Naive thymus-derived CD4-positive, alpha-beta T cell (primary cell): ENCODE measurements around the gene CNTN4. TPM values are rescaled to one million over a fixed set of nuclear protein-coding genes. Genes with fewer than 3 reads are reported as not detected.

ENCODE experiments used
- ATAC-seq: fragments of 150-1000 bp; cut with Tn5 transposase; 2 replicates; pipeline ENCODE4 v1.10.0; 2021; ENCODE audit warnings: mild to moderate bottlenecking, moderate library complexity
- CTCF ChIA-PET: fragments of 350-600 bp; sonication (Branson Sonifier 250); formaldehyde crosslinking; loops from one replicate; lab custom pipeline; 2021; ENCODE audit warnings: antibody characterized with exemption; lab: Charles Lee
- POLR2A ChIA-PET: fragments of 350-600 bp; sonication (Branson Sonifier 250); formaldehyde crosslinking; loops from one replicate; lab custom pipeline; 2021; ENCODE audit warnings: antibody characterized with exemption, inconsistent platforms; lab: Charles Lee
- DNase-seq, 9 donors: peaks; one replicate each; pipeline versions ENCODE4 v3.0.0 to v3.0.0-alpha.2; 2020 to 2022; ENCODE audit warnings: mixed read lengths in 1 of 9
- H3K27ac ChIP-seq: one replicate; pipeline ENCODE4 v1.7.0; 2013; ENCODE audit warnings: mild to moderate bottlenecking, low read depth, low read length, moderate library complexity
- H3K27me3 ChIP-seq, 2 donors: one replicate each; pipeline ENCODE4 v1.7.0; 2013; ENCODE audit warnings: low read length in 2 of 2, mild to moderate bottlenecking in 2 of 2, moderate library complexity in 2 of 2; ENCODE audit not compliant: control insufficient read depth in 2 of 2, insufficient read depth in 2 of 2
- H3K36me3 ChIP-seq, 3 experiments: 1 replicate in 2 of 3; 2 replicates in 1 of 3; pipeline ENCODE4 v1.7.0; 2013; ENCODE audit warnings: low read length in 3 of 3, mild to moderate bottlenecking in 3 of 3, moderate library complexity in 1 of 3; ENCODE audit not compliant: insufficient read depth in 3 of 3, control insufficient read depth in 2 of 3
- H3K4me1 ChIP-seq, 2 donors: one replicate each; pipeline ENCODE4 v1.7.0; 2013; ENCODE audit warnings: low read length in 2 of 2, mild to moderate bottlenecking in 2 of 2, moderate library complexity in 1 of 2; ENCODE audit not compliant: control insufficient read depth in 2 of 2, insufficient read depth in 2 of 2
- H3K4me3 ChIP-seq: 2 replicates; pipeline ENCODE4 v1.7.0; 2013; ENCODE audit warnings: mild to moderate bottlenecking, low read length
- H3K9me3 ChIP-seq, 3 experiments: 1 replicate in 2 of 3; 2 replicates in 1 of 3; pipeline ENCODE4 v1.7.0; 2013; ENCODE audit warnings: low read length in 3 of 3; ENCODE audit not compliant: control insufficient read depth in 2 of 3
- H3K27ac Mint-ChIP-seq, 9 donors: one replicate each; pipeline ENCODE4 v1.8.0; 2020 to 2022; ENCODE audit warnings: mixed read lengths in 9 of 9, mild to moderate bottlenecking in 8 of 9, moderate library complexity in 5 of 9, inconsistent platforms in 2 of 9
- H3K27me3 Mint-ChIP-seq, 5 donors: one replicate each; pipeline ENCODE4 v1.8.0; 2021 to 2022; ENCODE audit warnings: mixed read lengths in 5 of 5, mild to moderate bottlenecking in 1 of 5
- H3K36me3 Mint-ChIP-seq, 5 donors: one replicate each; pipeline ENCODE4 v1.8.0; 2020 to 2022; ENCODE audit warnings: mixed read lengths in 5 of 5, mild to moderate bottlenecking in 3 of 5, inconsistent platforms in 1 of 5
- H3K4me1 Mint-ChIP-seq, 7 donors: one replicate each; pipeline ENCODE4 v1.8.0; 2020 to 2022; ENCODE audit warnings: mixed read lengths in 7 of 7, mild to moderate bottlenecking in 3 of 7, inconsistent platforms in 1 of 7
- H3K4me3 Mint-ChIP-seq, 10 donors: one replicate each; pipeline ENCODE4 v1.8.0; 2020 to 2022; ENCODE audit warnings: mild to moderate bottlenecking in 10 of 10, mixed read lengths in 10 of 10, moderate library complexity in 6 of 10, inconsistent platforms in 2 of 10
- H3K9me3 Mint-ChIP-seq, 11 donors: one replicate each; pipeline ENCODE4 v1.8.0; 2020 to 2022; ENCODE audit warnings: mixed read lengths in 11 of 11, mild to moderate bottlenecking in 4 of 11, inconsistent platforms in 1 of 11, moderate library complexity in 1 of 11
- intact Hi-C, 2 donors: fragments of 100-400 bp; cut with micrococcal nuclease; formaldehyde crosslinking; loops; one replicate each; pipeline ENCODE4 v1.15.1; 2023
- polyA plus RNA-seq, 2 donors: library from polyadenylated mRNA; unstranded; fragments of 300-500 nt; fragmentation: Illumina TruSeq; gene quantifications; one replicate each; pipeline ENCODE4 v1.2.3, GENCODE V29; 2021
- total RNA-seq, 6 experiments: library from RNA in 5 of 6; stranded (reverse) in 5 of 6; gene quantifications; 1 replicate in 5 of 6; 2 replicates in 1 of 6; pipeline ENCODE4 v1.2.3 and lab custom pipeline; 2021 to 2026

CNTN4 gene
- total and polyA plus RNA-seq, 7 experiments from 2014 or later, result not detected

DNA sequence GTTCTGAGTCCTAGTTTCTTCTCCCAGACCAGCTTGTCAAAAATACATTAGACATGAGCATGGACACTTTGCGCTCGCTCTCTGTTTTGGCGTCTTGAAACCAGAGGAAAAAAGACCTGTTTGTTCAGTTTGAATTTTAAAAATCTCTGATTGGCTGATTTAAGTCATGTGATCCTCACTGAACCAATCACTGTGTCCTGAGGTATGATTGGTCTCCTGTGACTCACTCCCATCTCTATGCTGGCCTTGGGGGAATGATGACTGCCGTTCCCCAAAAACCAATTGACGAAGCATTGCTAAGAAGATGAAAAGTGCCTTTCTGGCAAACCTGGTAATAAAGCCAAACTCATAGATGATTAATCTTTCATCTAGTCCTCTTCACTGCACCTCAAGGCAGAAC lies 755.0 kb downstream of the CNTN4 start:
- no peaks in the 10 kb centered on the region for H3K27me3 ChIP-seq
- ATAC-seq (no peak), DNase-seq (no peak)
- H3K36me3 ChIP-seq, result no peaks in the 10 kb centered on the region
- H3K9me3 ChIP-seq, result no peaks in the 10 kb centered on the region
- ChIA-PET POLR2A (no interaction called here), CTCF (no interaction called here)
- H3K4me1 ChIP-seq, result no peaks in the 10 kb centered on the region
- H3K27ac ChIP-seq, result no peak overlapping the region
- peaks cover 0 to 5% (median 0%) of the 10 kb centered on the region in 5 donors for H3K27me3 Mint-ChIP-seq
- H3K4me3 ChIP-seq, result no peak overlapping the region
- peaks cover 0 to 5% (median 0%) of the 10 kb centered on the region in 7 donors for H3K4me1 Mint-ChIP-seq
- intact Hi-C loops, result no loop called here
- no peak overlapping the region for H3K27ac Mint-ChIP-seq
- H3K36me3 Mint-ChIP-seq, result no peaks in the 10 kb centered on the region
- H3K9me3 Mint-ChIP-seq, result no peaks in the 10 kb centered on the region
- H3K4me3 Mint-ChIP-seq, result no peak overlapping the region

DNA sequence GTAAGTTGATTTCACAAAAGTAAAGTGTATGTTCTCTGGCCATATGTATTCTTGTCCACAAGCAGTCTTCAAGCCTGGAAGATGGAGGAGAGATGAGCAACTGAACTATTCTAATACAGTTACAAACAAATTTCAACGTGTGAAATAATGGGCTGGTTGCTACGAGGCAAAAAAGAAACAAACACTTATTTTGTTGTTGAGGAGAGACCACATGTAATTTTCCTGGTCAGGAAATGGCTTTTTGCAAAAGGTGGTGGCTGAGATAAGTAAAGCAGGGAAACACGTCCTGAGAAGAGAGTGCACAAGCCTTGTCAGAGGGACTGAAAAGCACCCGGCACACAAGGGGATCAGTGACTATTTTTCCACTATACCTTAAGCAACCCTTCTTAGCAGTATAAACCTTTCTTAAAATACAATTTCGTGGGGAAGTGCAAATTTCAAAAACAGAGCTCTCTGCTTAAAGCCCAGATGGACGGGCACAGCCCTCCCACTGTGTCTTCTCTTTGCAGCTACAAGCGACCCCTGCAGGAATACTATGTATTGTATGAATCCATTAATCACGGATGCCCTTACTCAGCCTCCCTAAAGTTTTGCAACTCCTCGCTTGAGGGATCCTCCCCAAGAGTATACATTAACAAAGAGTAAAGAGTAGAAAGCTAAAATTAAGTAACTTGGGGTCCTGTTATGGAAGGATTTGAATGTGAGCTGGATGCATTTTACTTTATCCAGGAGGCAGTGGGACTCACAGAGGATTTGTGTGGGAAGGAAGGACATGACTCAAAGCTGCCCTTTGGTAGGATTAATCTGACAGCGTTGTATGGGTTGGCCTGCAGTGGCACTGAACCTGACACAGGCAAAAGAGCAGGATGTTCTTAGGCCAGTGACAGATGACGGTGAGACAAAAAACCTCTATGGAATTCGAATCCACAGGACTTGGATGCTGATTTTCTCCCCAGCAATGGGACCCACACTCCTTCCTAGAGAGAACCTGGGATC lies 757.8 kb downstream of the CNTN4 start:
- H3K9me3 ChIP-seq, result no peaks in the 10 kb centered on the region
- ChIA-PET CTCF (no interaction called here), POLR2A (no interaction called here)
- no peak overlapping the region for H3K27ac ChIP-seq
- no peaks in the 10 kb centered on the region for H3K27me3 ChIP-seq
- no peak overlapping the region for H3K4me3 ChIP-seq
- DNase-seq (no peak), ATAC-seq (peak; percentile 18)
- H3K27ac Mint-ChIP-seq, result no peak overlapping the region
- no peaks in the 10 kb centered on the region for H3K36me3 ChIP-seq
- intact Hi-C loops, result no loop called here
- H3K9me3 Mint-ChIP-seq, result no peaks in the 10 kb centered on the region
- H3K27me3 Mint-ChIP-seq, result peaks cover 0 to 17% (median 4%) of the 10 kb centered on the region in 5 donors
- H3K4me1 ChIP-seq, result no peaks in the 10 kb centered on the region
- H3K4me3 Mint-ChIP-seq, result no peak overlapping the region
- no peaks in the 10 kb centered on the region for H3K36me3 Mint-ChIP-seq
- H3K4me1 Mint-ChIP-seq, result peaks cover 0 to 5% (median 0%) of the 10 kb centered on the region in 7 donors

DNA sequence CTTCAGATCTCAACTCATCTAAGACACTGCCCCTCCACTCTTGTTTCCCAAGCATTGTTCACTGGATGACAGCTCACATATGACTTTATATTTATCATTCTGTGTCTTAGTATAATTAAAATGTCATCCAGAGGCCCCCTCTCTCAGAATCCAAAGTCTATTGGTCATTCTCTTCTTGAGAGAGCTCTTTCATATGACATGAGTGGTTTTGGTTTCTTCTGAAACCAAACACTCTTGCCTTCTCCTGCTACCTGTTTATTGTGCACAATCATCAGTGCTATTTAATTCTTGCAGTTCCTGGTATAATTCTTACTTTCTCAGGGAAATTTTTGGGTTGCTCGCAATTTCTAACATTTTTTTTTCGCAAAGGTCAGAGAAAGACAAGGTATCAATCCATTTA lies 762.0 kb downstream of the CNTN4 start:
- Mint-ChIP-seq H3K4me3 (no peak overlapping the region), H3K27me3 (peaks cover 0 to 21% (median 4%) of the 10 kb centered on the region in 5 donors), H3K36me3 (no peaks in the 10 kb centered on the region), H3K27ac (no peak overlapping the region), H3K4me1 (peaks cover 0 to 5% (median 0%) of the 10 kb centered on the region in 7 donors), H3K9me3 (no peaks in the 10 kb centered on the region)
- ChIA-PET CTCF (interaction anchor here (0.7 kb wide), 1 partner anchor 51 kb away, joined by 3 read pairs; no protein-coding TSS in a partner anchor), POLR2A (no interaction called here)
- Histone ChIP-seq H3K27me3 (no peaks in the 10 kb centered on the region), H3K4me1 (no peaks in the 10 kb centered on the region), H3K36me3 (no peaks in the 10 kb centered on the region), H3K4me3 (no peak overlapping the region), H3K27ac (no peak overlapping the region), H3K9me3 (no peaks in the 10 kb centered on the region)
- ATAC-seq (no peak), DNase-seq (no peak)
- intact Hi-C loops, result no loop called here

DNA sequence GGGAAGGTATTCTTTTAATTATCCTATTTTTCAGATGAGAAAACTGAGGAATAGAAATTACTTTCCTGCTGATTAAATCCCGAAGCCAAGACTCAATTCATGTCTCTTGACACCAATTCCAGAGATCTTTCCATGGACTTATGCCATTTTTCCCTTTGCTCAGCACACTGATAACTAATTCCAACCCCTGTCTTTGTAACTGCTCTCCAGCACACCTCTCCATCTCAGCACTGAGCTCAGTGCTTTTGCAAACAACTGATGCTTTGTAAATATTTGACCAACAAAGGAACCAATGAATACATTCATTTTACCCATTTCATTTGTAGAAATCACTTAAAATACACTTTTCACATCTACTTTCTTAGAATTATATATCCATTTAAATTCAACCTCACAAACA lies 762.5 kb downstream of the CNTN4 start:
- intact Hi-C loops, result no loop called here
- ChIA-PET CTCF (no interaction called here), POLR2A (no interaction called here)
- DNase-seq (no peak), ATAC-seq (no peak)
- no peaks in the 10 kb centered on the region for H3K36me3 ChIP-seq
- no peaks in the 10 kb centered on the region for H3K9me3 Mint-ChIP-seq
- no peaks in the 10 kb centered on the region for H3K4me1 ChIP-seq
- no peaks in the 10 kb centered on the region for H3K36me3 Mint-ChIP-seq
- no peak overlapping the region for H3K4me3 Mint-ChIP-seq
- H3K27me3 ChIP-seq, result no peaks in the 10 kb centered on the region
- no peaks in the 10 kb centered on the region for H3K9me3 ChIP-seq
- no peak overlapping the region for H3K27ac ChIP-seq
- peaks cover 0 to 3% (median 0%) of the 10 kb centered on the region in 7 donors for H3K4me1 Mint-ChIP-seq
- no peak overlapping the region for H3K27ac Mint-ChIP-seq
- H3K4me3 ChIP-seq, result no peak overlapping the region
- H3K27me3 Mint-ChIP-seq, result peaks cover 0 to 21% (median 4%) of the 10 kb centered on the region in 5 donors

DNA sequence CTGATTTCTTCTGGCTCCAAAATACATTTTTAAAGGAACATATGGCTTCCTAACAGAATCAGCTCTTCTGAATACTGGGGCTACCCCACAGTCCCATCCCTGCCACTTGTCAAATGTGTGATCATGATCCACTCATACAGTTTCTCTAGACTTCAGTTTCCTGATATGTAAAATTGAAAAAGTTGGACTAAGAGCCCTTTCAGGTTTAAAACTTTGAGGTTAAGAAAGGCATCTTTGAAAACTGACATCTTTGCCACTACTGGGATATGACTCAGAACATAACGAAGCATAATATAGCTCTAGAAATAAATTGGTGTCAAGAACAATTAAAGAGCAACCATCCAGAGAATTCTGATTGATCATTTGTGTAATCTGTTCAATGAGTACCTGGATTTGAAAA lies 763.3 kb downstream of the CNTN4 start:
- ChIA-PET POLR2A (no interaction called here), CTCF (no interaction called here)
- Mint-ChIP-seq H3K36me3 (no peaks in the 10 kb centered on the region), H3K9me3 (no peaks in the 10 kb centered on the region), H3K27me3 (peaks cover 0 to 21% (median 5%) of the 10 kb centered on the region in 5 donors), H3K4me1 (no peaks in the 10 kb centered on the region), H3K4me3 (no peak overlapping the region), H3K27ac (no peak overlapping the region)
- ATAC-seq (no peak), DNase-seq (no peak)
- Histone ChIP-seq H3K9me3 (no peaks in the 10 kb centered on the region), H3K4me3 (no peak overlapping the region), H3K27ac (no peak overlapping the region), H3K4me1 (no peaks in the 10 kb centered on the region), H3K27me3 (no peaks in the 10 kb centered on the region), H3K36me3 (no peaks in the 10 kb centered on the region)
- intact Hi-C loops, result no loop called here

DNA sequence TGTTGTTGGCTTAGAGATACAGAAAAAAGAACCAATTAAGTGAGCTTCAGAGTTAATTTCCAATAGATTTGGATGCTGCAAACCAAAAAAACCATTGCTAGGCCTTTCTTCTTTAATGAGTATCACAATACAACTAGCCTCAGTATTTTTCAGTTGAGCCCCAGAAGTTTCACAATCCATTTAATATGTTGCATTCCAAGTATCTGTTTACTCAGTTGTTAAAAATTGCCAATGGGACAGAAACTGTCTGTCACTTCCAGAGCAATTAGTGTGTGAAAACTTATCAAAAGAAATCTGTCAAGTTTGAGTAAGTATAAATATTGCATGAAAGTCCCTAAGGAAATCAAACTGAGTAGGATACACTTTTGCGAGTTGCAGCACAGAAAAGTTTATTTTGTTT lies 763.7 kb downstream of the CNTN4 start:
- Mint-ChIP-seq H3K27ac (no peak overlapping the region), H3K4me3 (no peak overlapping the region), H3K4me1 (no peaks in the 10 kb centered on the region), H3K27me3 (peaks cover 0 to 21% (median 5%) of the 10 kb centered on the region in 5 donors), H3K9me3 (no peaks in the 10 kb centered on the region), H3K36me3 (no peaks in the 10 kb centered on the region)
- CTCF ChIA-PET, result no interaction called here
- H3K4me3 ChIP-seq, result no peak overlapping the region
- no peak overlapping the region for H3K27ac ChIP-seq
- H3K27me3 ChIP-seq, result no peaks in the 10 kb centered on the region
- no peaks in the 10 kb centered on the region for H3K4me1 ChIP-seq
- no peak for DNase-seq
- intact Hi-C loops, result no loop called here
- no peaks in the 10 kb centered on the region for H3K36me3 ChIP-seq
- POLR2A ChIA-PET, result no interaction called here
- H3K9me3 ChIP-seq, result no peaks in the 10 kb centered on the region
- no peak for ATAC-seq

DNA sequence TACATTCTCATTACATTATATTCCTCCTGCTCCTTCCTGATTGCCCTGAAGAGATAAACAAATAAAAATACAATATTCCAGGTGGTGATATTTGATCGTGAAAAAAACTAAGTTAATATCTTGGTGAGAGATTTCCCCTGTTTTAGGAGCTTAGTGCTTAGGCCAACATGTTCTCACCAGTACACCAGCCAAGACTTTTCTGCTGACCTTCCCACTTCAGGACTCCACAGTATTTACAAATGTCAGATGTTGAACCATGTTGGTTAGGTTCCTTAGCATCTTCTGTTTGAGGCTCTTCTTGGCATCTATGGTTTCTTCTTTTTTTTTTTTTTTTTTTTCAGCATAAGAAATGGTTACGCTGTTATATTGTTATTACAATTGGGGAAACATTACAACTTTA lies 764.5 kb downstream of the CNTN4 start:
- Mint-ChIP-seq H3K4me3 (no peak overlapping the region), H3K36me3 (no peaks in the 10 kb centered on the region), H3K4me1 (no peaks in the 10 kb centered on the region), H3K9me3 (no peaks in the 10 kb centered on the region), H3K27me3 (peaks cover 0 to 21% (median 7%) of the 10 kb centered on the region in 5 donors), H3K27ac (peak overlapping the region in 1 of 9 donors; percentile 31)
- Histone ChIP-seq H3K4me3 (no peak overlapping the region), H3K36me3 (no peaks in the 10 kb centered on the region), H3K4me1 (no peaks in the 10 kb centered on the region), H3K9me3 (no peaks in the 10 kb centered on the region), H3K27ac (no peak overlapping the region), H3K27me3 (no peaks in the 10 kb centered on the region)
- intact Hi-C loops, result no loop called here
- no peak for ATAC-seq
- no peak for DNase-seq
- ChIA-PET POLR2A (no interaction called here), CTCF (no interaction called here)
